Activated CD8-positive, alpha-beta memory T cell treated with anti-CD3 and anti-CD28 coated beads, Interleukin-2, amount 50 U/mL, for 48 hours (primary cell): ENCODE measurements around the gene ACOT8.
"Not testable (repeated sequence)": the region's sequence is repeated elsewhere in the genome, so short reads cannot be mapped to it uniquely, and the experiment has no call there.

Experiments used
- DNase-seq: peaks from one replicate; pipeline ENCODE4 v3.0.0-alpha.2; 2020

Gene ACOT8

DNA sequence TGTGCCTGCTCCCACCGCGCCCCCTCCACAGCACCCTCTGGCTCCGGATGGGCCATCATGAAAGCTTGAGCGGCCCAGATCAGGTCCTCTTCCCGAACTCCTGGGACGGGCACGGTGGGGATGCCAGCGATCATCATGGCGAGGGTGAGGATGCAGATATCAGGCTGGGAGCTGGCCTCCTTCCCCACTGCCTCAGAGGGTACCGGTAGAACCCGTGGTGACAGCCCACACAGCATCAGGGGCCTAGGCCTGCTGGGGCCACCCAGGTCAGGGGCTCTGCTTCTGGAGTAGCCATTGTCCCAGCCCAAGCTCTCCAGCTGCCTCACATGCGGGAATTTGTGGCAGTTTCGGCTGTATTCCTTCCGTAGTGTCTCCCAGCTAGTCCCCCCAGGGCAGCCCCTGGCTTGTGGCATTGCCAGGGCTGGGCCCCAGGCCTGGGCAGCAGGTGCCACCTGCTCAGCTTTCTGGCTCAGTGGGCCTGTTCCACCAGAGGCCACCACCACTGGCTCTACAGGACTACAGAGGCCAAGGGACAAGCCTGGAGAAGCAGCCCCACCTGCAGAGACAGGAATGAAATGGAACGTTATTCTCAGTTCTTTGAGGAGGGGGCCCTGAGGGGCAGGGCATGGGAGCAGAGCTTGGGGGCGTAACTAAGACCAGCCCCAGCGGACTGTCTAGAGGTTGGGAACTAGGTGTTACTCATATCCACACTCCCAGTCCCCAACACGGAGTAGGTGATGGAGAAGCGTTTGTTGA lies 29.6 kb upstream of the ACOT8 start:
- DNase-seq: no peak

DNA sequence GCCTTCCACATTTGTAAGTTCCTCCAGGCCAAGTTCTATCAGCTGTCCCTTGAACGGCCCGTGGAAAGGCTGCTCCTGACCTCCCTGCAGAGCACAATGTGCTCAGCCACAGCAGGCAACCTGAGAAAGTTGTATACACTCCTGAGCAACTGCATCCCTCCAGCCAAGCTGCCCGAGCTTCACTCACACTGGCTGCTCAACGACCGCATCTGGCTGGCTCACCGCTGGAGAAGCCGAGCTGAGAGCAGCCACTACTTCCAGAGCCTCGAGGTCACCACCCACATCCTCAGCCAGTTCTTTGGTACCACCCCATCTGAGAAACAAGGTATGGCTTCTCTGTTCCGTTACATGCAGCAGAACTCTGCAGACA lies 25.9 kb upstream of the ACOT8 start:
- DNase-seq: no peak

DNA sequence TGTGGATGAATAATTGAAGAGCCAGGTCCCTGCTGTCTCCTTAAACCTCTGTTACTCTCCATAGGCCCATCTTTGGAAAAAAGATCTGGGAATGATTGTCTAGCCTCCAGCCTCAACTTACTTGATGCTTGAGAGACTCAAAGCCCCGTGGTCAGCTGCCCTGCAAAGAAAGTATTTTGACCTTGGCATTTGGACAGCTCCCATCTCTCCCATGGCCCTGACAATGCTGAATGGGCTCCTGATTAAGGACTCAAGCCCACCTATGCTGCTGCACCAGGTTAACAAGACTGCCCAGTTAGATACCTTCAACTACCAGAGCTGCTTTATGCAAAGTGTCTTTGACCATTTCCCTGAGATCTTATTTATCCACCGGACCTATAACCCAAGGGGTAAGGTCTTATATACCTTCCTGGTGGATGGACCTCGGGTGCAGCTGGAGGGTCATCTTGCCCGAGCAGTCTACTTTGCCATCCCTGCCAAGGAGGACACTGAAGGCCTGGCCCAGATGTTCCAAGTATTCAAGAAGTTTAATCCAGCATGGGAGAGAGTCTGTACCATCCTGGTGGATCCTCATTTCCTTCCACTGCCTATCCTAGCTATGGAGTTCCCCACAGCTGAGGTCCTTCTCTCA lies 25.4 kb upstream of the ACOT8 start:
- no peak for DNase-seq

DNA sequence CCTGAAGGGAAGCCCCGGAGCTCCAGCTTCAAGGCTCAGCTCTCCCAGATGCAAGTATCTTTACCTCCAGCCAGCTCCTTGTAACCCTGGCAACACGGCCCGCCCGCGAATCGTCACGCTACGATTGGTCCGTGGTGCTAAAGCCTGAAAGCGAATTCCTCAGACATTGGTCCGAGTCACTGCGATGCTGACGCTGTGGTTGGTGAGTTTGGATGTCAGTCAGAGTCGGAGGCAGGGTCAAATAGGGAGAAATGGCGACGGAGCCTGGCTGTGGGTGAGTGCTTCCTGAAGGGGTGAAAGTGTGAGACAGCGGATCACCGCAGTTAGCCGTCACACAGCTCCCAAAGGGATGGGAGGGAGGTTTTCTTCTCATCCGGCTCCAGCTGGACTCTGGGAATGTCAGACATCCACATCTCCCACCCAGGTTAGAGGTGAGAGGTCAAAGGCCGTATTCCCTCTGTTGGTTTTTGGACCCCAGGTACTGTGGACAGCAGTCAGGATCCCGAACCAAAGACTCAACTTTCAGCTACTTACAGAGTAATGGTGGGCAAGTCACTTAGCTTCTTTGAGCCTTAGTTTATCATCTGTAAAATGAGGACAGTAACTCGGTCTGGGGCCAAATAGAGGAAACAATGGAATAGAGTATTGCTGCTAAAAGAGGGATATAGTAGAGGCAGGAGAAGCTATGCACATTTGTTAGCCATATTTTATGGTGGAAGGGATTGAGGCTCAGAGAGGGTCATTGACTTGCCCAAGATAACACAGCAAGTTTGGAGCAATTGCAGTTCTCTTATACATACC lies 24.0 kb upstream of the ACOT8 start, which contains the start of gene ZSWIM1:
TSS of gene ZSWIM1 (plus strand) at position 240 of the 801 bp plus-strand sequence. CDS start 1,366 bp downstream, outside the sequence.
- peak; percentile 99 for DNase-seq

DNA sequence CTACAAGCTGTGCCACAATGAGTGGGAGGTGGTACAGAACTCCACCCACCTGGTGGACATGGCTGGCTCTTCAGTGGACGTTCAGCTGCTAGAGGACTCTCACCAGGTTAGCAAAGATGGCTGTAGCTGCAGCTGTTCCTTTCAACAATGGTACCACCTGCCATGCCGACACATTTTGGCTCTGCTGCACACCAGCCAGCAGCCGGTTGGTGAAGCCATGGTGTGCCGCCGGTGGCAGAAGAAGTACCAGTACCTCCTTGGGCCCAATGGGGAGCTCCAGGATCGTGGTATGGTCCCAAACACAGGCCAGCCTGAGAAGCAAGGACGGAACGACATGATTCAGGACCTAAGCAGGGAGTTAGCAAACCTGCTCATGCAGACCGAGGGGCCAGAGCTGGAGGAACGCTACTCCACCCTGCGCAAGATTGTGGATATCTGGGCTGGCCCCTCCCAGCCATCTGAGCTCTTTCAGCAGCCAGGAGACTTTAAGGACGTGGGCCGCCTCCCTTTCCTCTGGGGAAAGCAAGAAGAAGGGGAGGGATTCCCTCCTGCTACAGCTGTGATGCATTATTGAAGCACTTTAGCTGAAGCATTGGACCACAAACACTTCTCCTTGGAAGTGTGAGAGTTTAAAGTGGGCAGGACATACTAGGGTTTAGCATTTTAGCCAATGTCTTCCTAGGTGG lies 21.0 kb upstream of the ACOT8 start:
- no peak for DNase-seq

DNA sequence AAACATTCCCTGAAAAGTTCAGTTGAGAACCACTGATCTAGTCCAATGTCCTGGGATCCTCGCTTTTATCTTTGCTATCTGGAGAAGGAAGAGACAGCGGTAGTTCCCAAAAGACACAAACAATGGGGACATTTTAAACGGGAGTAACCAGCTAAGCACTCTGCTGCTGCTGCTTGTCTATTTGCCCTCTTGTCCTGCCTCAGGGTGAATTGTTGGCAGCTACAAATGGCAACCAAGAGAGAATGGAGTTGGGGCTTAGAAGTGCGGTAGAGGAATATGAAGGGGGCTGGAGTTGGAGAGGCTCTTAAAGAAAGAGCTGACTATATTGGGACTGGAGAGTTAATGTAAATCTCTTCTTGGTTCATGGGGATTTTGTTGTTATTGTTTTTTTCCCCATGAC lies 17.4 kb upstream of the ACOT8 start:
- no peak for DNase-seq

DNA sequence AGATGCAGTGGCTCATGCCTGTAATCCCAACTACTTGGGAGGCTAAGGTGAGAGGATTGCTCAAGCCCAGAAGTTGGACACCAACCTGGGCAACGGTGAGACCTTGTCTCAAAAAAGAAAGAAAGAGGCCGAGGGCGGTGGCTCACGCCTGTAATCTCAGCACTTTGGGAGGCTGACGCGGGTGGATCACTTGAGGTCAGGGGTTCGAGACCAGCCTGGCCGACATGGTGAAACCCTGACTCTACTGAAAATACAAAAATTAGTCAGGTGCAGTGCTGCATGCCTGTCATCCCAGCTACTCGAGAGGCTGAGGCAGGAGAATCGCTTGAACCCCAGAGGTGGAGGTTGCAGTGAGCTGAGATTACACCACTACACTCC lies 16.9 kb upstream of the ACOT8 start:
- not testable (repeated sequence) for DNase-seq

DNA sequence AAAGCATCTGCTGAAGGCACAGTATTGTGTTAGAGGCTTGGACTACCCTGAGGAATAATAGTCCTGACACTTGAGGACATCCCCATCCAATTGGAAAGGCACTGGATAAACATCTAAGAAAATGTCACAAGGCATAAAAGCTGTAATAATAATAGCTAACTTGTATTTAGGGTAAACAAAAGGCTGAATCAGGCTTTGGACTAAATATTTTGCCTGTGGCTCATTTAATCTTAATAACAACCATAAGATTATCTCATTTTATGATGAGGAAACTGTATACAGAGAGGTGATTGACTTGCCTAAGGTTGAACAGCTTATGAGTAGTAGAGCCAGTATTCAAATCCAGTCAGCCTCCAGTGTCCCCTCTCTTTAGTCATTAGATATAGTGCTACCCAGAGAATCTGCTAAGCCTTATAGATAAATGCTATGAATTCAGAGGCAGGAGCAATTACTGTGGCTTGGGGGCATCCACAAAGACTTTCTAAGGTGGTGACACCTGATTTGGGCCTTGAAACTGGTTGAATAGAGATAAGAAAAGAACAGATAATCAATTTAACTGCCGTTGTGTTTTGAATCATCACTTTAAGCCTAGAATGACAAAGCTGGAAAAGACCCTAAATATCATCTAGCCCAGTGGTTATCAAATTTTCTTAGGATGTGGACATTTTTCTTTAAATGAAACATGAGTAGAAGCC lies 16.4 kb upstream of the ACOT8 start:
- DNase-seq: no peak

DNA sequence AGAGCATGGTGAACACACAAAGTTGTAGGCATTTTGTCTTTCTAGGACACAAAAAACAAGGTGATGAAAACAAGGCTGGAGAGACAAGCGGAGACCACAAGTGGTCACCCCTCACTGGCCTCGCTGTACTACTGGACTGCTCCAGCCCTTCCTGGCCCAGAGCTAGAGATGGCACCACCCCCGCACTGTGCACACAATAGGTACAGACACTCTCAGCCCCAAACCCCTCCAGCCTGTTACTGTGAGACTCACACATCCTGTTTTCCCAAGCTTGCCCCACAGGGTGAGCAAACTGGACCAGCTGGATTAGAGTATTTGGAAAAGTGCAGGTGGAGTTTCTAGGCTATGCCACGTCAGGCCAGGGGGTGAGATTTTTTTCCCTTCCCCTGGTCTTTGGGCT lies 15.4 kb upstream of the ACOT8 start:
- no peak for DNase-seq

DNA sequence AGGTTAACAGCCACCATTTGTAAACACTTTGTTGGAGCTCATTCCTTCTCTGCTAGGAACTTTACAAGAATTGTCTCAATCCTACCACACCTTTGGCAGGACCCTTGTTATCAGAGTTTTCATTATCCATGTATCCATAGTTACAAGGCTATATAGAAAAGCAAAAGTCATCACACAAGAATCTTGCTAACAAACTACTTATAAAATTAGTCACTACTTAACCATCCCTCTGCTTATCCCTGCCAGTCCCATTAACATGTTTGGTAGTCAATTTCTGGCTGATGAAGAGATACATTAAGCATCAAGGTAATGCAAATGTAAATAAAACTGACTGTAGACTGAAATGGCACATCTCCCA lies 10.6 kb upstream of the ACOT8 start:
- DNase-seq: no peak

DNA sequence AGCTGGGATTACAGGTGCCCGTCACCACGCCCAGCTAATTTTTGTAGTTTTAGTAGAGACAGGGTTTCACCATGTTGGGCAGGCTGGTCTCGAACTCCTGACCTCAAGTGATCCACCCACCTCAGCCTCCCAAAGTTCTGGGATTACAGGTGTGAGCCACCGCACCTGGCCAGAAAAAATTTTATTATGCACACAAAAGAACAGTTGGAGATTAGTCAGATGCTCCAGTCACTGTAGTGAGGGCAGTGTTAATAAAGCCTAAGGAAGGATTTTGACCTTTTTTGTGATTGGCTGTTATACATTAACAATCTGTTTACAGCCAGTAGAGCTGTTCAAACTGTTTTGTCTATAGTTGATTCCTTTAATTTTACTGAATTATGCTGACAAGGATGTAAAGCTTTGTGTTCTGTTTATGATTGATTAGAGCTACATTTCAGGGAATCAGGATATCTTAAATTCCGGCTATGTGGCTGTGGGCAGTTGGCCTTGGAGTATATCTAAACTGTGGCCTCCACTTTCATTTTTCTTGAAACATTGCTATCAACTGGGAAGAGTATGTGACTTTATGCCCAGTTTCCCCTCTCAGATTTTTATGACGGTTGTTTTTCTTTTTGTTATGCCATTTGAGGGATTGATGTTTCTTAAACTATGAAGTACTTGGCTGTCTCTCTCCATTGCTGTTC lies 10.1 kb upstream of the ACOT8 start:
- no peak for DNase-seq

DNA sequence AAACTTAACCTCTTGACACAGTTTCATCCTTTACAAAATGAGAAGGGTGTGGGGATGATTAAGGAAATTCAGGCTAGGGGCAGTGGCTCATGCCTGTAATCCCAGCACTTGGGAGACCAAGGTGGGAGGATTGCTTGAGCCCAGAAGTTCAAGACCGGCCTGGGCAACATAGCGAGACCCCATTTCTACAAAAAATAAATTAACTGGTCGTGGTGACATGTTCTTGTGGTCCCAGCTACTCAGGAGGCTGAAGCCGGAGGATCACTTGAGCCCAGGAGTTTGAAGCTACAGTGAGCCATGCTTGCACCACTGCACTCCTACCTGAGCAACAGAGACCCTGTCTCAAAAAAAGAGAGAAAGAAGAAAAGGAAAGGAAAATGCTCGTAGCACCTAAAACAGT lies 9.3 kb upstream of the ACOT8 start:
- DNase-seq: no peak

DNA sequence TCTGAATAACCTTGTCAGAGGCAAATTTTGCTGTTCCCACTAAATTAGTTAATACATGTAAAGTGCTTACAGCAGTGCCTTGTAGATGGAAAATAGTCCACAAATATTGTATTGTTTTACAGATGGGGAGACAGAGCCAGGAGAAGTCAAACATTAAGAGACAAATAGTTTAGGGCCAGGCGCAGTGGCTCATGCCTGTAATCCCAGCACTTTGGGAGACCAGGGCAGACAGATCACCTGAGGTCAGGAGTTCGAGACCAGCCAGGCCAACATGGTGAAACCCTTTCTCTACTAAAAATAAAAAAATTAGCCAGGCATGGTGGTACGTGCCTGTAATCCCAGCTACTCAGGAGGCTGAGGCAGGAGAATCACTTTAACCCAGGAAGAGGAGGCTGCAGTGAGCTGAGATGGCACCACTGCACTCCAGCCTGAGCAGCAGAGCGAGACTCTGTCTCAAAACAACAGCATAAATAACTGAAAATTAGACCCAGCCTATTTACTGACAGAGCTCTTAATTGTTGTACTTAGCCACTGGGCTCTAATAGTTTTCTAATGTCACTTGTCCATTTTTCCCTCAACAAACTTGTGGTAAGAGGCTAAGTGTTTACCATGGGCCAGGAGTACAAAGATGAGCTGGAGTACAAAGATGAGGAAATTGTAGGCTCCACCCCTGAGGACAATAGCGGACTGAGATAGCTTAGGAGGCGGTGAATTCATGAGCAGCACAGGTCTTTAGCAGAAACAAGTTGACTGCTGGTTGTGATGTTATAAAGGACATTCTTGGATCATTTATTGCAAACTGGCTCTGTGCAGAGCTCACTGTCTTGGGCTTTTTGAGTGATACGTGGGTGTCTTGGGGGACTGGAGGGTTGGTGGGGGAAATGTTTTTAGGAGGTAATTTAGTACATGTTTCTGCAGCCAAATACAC lies 6.6 kb upstream of the ACOT8 start:
- DNase-seq: no peak

DNA sequence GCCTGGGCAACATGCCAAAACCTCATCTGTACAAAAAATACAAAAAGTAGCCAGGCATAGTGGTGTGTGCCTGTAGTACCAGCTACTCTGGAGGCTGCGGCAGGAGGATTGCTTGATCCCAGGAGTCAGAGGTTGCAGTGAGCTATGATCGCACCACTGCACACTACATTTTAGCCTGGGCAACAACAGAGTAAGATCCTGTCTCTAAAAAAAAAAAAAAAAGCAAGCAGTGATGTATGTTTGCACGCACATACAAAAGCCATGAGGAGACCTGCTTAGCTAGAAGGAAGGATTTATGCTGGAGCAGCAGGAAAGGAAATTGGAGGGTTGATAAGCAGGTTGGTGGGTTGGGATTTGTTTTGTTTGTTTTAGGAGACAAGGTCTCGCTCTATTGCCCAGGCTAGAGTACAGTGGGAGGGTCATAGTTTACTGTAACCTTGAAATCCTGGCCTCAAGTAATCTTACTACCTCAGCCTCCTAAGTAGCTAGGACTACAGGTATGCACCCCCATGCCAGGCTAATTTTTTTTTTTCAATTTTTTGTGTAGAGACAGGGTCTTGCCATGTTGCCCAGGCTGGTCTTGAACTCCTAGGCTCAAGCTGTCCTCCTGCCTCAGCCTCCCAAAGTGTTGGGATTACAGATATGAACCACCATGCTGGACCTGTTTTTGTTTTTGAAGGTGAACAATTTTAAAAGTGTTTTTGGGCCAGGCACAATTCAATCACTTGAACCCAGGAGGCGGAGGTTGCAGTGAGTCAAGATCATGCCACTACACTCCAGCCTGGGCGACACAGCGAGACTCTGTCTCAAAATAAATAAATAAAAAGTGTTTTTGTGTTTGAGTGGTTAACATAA lies 4.3 kb upstream of the ACOT8 start:
- DNase-seq: no peak

DNA sequence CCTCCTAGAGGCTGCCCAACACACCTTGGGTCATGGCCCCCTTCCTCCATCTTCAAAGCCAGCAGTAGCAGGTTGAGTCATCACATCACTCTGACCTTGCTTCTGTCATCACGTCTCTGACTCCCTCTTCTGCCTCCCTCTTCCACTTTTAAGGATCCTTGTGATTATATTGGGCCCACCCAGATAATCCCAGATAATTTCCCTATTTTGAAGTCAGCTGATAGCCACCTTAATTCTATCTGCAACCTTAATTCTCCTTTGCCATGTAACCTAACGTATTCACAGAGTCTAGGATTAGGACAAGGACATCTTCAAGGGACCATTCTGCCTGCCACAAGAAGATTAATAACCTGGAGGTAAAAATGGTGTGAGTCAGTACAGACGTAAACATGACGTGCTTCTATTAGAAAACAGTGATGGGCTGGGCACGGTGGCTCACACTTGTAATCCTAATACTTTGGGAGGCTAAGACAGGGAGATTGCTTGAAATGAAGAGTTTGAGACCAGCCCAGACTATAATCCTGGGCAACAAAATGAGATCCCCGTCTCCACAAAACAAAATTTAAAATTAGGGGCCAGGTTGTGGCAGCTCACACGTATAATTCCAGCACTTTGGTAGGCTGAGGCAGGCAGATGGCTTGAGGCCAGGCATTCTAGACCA lies 3.5 kb upstream of the ACOT8 start:
- no peak for DNase-seq

DNA sequence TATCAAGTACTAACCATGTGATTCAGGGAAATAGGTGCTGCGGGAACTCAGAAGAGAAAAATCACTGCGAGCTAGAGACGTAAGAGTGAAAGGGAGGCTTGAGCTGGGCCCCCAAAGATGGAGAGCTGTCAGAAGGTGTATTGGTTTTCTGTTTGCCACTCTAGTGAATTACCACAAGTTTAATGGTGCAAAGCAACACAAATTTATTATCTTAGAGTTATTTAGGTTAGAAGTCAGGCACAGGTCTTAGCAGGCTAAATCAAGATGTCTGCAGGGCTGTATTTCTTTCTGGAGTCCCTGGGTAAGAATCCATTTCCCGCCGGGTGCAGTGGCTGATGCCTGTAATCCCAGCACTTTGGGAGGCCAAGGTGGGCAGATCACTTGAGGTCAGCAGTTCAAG lies 2.7 kb upstream of the ACOT8 start:
- DNase-seq: no peak

DNA sequence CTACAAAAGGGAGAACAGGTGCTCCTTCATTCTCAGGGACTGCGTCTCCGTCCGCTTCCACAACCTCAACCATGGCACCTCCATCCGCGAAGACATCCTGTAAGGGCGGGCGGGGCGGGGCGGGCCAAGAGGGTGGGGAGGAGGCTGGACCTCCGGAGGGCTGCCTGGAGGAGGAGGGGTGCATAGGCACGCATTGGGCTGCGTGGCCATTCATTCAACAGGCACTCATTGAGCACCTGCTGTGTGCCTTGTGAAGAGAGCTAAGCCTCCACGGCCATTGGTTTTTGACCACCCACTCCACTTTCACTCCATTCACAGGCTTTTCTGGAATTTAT lies 657 bp upstream of the ACOT8 start:
- no peak for DNase-seq

DNA sequence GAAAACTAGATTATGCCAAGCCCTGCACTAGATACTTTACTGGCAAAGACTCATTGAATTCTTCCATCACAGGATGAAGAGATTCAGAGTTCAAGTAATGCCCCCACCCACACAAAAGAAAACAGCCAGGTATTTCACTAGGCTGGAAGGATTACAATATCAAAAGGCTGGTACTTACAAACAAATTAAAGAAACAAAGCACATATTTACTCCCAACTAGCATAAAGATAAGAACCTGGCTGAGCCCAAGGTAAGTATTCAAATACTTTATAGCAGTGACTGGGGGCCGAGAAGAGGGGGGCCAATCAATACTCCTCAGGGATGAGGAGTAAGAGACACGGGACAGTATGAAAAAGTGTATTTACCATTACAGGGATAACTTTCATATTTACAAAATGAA lies 3.7 kb downstream of the ACOT8 start:
- DNase-seq: no peak

DNA sequence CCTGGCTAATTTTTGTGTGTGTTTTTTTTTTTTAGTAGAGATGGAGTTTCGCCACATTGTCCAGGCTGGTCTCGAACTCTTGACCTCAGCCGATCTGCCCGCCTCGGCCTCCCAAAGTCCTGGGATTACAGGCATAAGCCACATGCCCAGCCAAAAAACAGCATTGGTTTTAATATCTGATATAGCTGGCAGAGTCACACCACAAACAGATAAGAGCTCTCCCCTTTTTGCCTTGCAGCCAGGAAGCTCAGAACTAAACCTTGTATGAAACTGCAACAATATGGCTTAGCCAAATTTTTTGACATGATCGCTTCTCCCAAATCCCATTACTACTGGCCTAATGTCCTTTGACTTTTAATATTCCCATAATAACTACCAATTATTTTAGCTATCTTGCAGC lies 4.9 kb downstream of the ACOT8 start:
- DNase-seq: no peak

DNA sequence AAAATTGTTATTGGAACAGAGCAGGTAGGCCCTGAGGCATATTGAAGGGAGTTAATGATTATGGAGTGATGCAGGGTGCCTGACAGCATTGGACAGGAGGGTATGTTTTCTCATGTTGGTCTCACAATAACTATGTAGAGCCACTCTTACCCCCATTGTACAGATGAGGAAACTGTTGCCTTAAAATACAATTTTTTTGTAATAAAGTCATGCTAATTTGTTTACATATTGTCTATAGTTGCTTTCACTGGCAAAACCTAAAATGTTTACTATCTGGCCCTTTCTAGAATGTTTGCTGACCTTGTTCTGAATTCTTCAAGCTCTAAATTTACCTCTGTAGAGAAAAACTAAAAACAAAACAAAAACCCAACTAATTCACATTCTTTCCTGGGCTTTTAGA lies 5.7 kb downstream of the ACOT8 start:
- no peak for DNase-seq
